GM12878 (cell line): ENCODE measurements around the gene KRTAP4-6. TPM values are rescaled to one million over a fixed set of nuclear protein-coding genes. Genes with fewer than 3 reads are reported as not detected.
"Not testable (repeated sequence)": the region's sequence is repeated elsewhere in the genome, so short reads cannot be mapped to it uniquely, and the experiment has no call there.

Experiments used
- ATAC-seq: fragments of 200-7000 bp; cut with Tn5 transposase; 3 replicates; pipeline ENCODE4 v1.9.1; 2020; ENCODE audit warnings: mild to moderate bottlenecking, moderate library complexity
- BruUV-seq: library from RNA; stranded (reverse); fragments of 400-500 nt; replicated peaks from 2 replicates; lab custom pipeline; 2021; lab: Mats Ljungman, UMichigan
- CTCF ChIA-PET: fragments of 300-600 bp; sonication (Branson Sonifier 250); formaldehyde crosslinking; extraction: SDS; loops from one replicate; lab custom pipeline; 2021; ENCODE audit warnings: inconsistent platforms; lab: Yijun Ruan, JAX
- POLR2A ChIA-PET: fragments of 350-600 bp; formaldehyde crosslinking; extraction: SDS; loops from one replicate; lab custom pipeline; 2021; ENCODE audit warnings: inconsistent platforms; lab: Charles Lee
- RAD21 ChIA-PET: fragments of 300-600 bp; sonication (Branson Sonifier 250); formaldehyde crosslinking; loops from one replicate; lab custom pipeline; 2023; ENCODE audit warnings: antibody characterized with exemption; ENCODE audit not compliant: unreplicated experiment; lab: Charles Lee
- SMC1A ChIA-PET: fragments of 300-600 bp; sonication (Branson Sonifier 250); formaldehyde crosslinking; loops from one replicate; lab custom pipeline; 2023; ENCODE audit not compliant: unreplicated experiment, uncharacterized antibody; lab: Charles Lee
- DNase-seq: peaks from one replicate; pipeline ENCODE4 v3.0.0-alpha.2; 2011; ENCODE audit warnings: low read depth, low spot score
- FAIRE-seq: peaks from 3 replicates; lab custom pipeline; 2011; peaks lifted over from hg19 to GRCh38; lab: Jason Lieb, UNC
- H2AFZ ChIP-seq: 2 replicates; pipeline ENCODE4 v1.6.0; 2011; ENCODE audit warnings: low read depth, low read length, control low read depth; ENCODE audit not compliant: control insufficient read depth
- H3K27ac ChIP-seq: 2 replicates; pipeline ENCODE4 v1.5.1; 2011; ENCODE audit warnings: control low read depth; ENCODE audit not compliant: control insufficient read depth, insufficient read depth
- H3K27me3 ChIP-seq, 2 experiments: replicated peaks in 1 of 2; 2 replicates each; pipeline versions ENCODE4 v1.6.0 to v1.6.1; 2011; ENCODE audit warnings: low read length in 1 of 2; ENCODE audit not compliant: control insufficient read depth in 2 of 2, insufficient read depth in 2 of 2
- H3K36me3 ChIP-seq, 2 experiments: 2 replicates each; pipeline ENCODE4 v1.5.1; 2011; ENCODE audit warnings: low read length in 1 of 2; ENCODE audit not compliant: control insufficient read depth in 2 of 2, insufficient read depth in 2 of 2
- H3K4me1 ChIP-seq: 2 replicates; pipeline ENCODE4 v1.6.1; 2011; ENCODE audit warnings: mild to moderate bottlenecking, low read length, moderate library complexity, mixed read lengths; ENCODE audit not compliant: control insufficient read depth, insufficient read depth
- H3K4me2 ChIP-seq: 2 replicates; pipeline ENCODE4 v1.6.0; 2011; ENCODE audit warnings: control low read depth; ENCODE audit not compliant: control insufficient read depth, insufficient read depth
- H3K4me3 ChIP-seq: fragments of 200-600 bp; sonication (generic); 2 replicates; pipeline ENCODE4 v1.5.1; 2016
- H3K79me2 ChIP-seq: 2 replicates; pipeline ENCODE4 v1.6.0; 2011; ENCODE audit warnings: low read length; ENCODE audit not compliant: control insufficient read depth, insufficient read depth
- H3K9ac ChIP-seq: 2 replicates; pipeline ENCODE4 v1.8.0; 2011; ENCODE audit warnings: low read length, control low read depth, mixed read lengths; ENCODE audit not compliant: control insufficient read depth, insufficient read depth
- H3K9me3 ChIP-seq: replicated peaks from 3 replicates; pipeline ENCODE4 v1.5.1; 2011; ENCODE audit warnings: mild to moderate bottlenecking, low read length; ENCODE audit not compliant: control insufficient read depth, insufficient read depth
- H4K20me1 ChIP-seq: 2 replicates; pipeline ENCODE4 v1.6.0; 2011; ENCODE audit not compliant: control insufficient read depth, insufficient read depth
- BHLHE40 ChIP-seq, 2 experiments: fragments of 450-650 bp in 1 of 2; IDR thresholded peaks; 2 replicates each; pipeline ENCODE4 v1.6.1; 2011 to 2017; ENCODE audit warnings: low read depth in 2 of 2, borderline replicate concordance in 1 of 2, improper control_type of control experiment in 1 of 2, low read length in 1 of 2, mild to moderate bottlenecking in 1 of 2
- ETV6 ChIP-seq, 2 experiments: fragments of 450-650 bp in 1 of 2; IDR thresholded peaks in 1 of 2; conservative IDR thresholded peaks in 1 of 2; 2 replicates each; pipeline ENCODE4 v1.6.1; 2014; ENCODE audit warnings: antibody characterized with exemption in 1 of 2, borderline replicate concordance in 1 of 2, low read depth in 1 of 2, mild to moderate bottlenecking in 1 of 2, moderate library complexity in 1 of 2
- EZH2 ChIP-seq: IDR thresholded peaks from 2 replicates; pipeline ENCODE4 v1.6.1; 2012; ENCODE audit warnings: low read depth, mild to moderate bottlenecking, control low read depth, inconsistent platforms, low read length, borderline replicate concordance; ENCODE audit not compliant: control insufficient read depth
- IRF4 ChIP-seq: IDR thresholded peaks from 2 replicates; pipeline ENCODE4 v1.6.1; 2011; ENCODE audit warnings: low read depth, low read length
- POU2F2 ChIP-seq: IDR thresholded peaks from 3 replicates; pipeline ENCODE4 v1.6.1; 2011; ENCODE audit warnings: low read depth, mild to moderate bottlenecking, low read length, borderline replicate concordance
- SP1 ChIP-seq: IDR thresholded peaks from one replicate; pipeline ENCODE4 v1.6.1; 2011; ENCODE audit warnings: low read depth, low read length
- SPI1 ChIP-seq: IDR thresholded peaks from 2 replicates; pipeline ENCODE4 v1.6.1; 2011; ENCODE audit warnings: low read depth, mild to moderate bottlenecking, low read length, moderate library complexity, borderline replicate concordance; ENCODE audit not compliant: insufficient read depth
- SREBF2 ChIP-seq: IDR thresholded peaks from 2 replicates; pipeline ENCODE4 v1.6.1; 2012; ENCODE audit warnings: mild to moderate bottlenecking, low read length
- ZNF24 ChIP-seq: fragments of 450-650 bp; IDR thresholded peaks from 2 replicates; pipeline ENCODE4 v1.6.1; 2017; ENCODE audit warnings: antibody characterized with exemption, mild to moderate bottlenecking
- WGBS: methylation state at CpG from one replicate; pipeline ENCODE4 v1.1.6; 2016; ENCODE audit warnings: low lambda C conversion rate; ENCODE audit not compliant: insufficient replicate concordance, insufficient coverage; ENCODE audit errors: missing lambda C conversion rate; 5-methylcytosine and 5-hydroxymethylcytosine counted together
- in situ Hi-C: fragments of 300-500 bp; cut with MboI; formaldehyde crosslinking; loops from 9 replicates; pipeline ENCODE4 v1.14.3; 2018; ENCODE audit warnings: mixed read lengths
- intact Hi-C: fragments of 100-400 bp; cut with micrococcal nuclease; formaldehyde crosslinking; loops from one replicate; pipeline ENCODE4 v1.14.2; 2022; ENCODE audit not compliant: unreplicated experiment
- polyA plus RNA-seq, 11 experiments: library from polyadenylated mRNA; depleted of rRNA in 4 of 11; unstranded in 6 of 11; stranded (reverse) in 5 of 11; fragments of >200 nt; fragmentation: Nextera tagmentation in 4 of 11; fragmentation: Illumina TruSeq in 1 of 11; extraction: Ambion mirVana in 4 of 11; extraction: Trizol in 1 of 11; gene quantifications; 1 replicate in 1 of 11; 2 replicates in 10 of 11; pipeline versions ENCODE4 v1.2.1 to v1.2.3, GENCODE V29; 2011 to 2016; ENCODE audit warnings: inconsistent platforms in 2 of 11, missing spikeins in 2 of 11, low read depth in 1 of 11
- total RNA-seq, 4 experiments: library from RNA; depleted of rRNA in 3 of 4; stranded (reverse); fragments of >200 nt in 3 of 4; fragmentation: Illumina TruSeq in 1 of 4; extraction: Trizol in 1 of 4; gene quantifications; 2 replicates each; pipeline versions ENCODE4 v1.2.1 to v1.2.3, GENCODE V29; 2013 to 2021
- TF ChIP-seq, protein P1 (sequence below): IDR thresholded peaks from 2 replicates; pipeline ENCODE4 v1.6.1; 2012; ENCODE audit warnings: low read depth, low read length, improper control_type of control experiment

KRTAP4-6 gene
- total and polyA plus RNA-seq, 10 of the 15 experiments (the other 5 are each of a cell fraction or from before 2014, with no cell fraction given) = not detected

DNA sequence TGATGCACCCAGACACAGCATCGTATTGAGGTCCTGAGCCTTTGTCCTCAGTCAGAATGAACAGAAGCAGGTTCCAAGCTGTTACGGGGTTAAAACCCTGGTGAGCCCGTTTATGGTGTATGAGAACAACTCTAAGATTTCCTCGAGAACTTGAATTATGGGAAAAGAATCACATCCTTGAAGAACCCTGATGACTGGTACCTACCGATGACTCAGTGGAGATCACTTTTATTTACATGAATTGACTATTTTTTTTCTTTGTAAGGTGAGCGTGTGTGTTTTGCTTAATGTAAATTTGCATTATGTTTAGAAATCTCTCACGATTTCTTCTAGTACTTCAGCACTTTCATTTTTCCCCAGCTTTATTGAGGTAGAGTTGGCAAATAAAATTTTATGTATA is 23.5 kb upstream of the KRTAP4-6 start:
- FAIRE-seq = no peak
- BruUV-seq = no TSS peak
- H2AFZ ChIP-seq = no peak overlapping the region
- no peaks in the 10 kb centered on the region for H3K79me2 ChIP-seq
- ChIA-PET POLR2A (no interaction called here), SMC1A (no interaction called here), RAD21 (no interaction called here), CTCF (no interaction called here)
- ATAC-seq = no peak
- in situ Hi-C loops (no loop called here), intact Hi-C loops (no loop called here)
- H3K27me3 ChIP-seq = no peaks in the 10 kb centered on the region; a peak in 3 of 4 replicates
- no peaks in the 10 kb centered on the region for H3K4me1 ChIP-seq
- TF ChIP-seq SP1 (no peak), ETV6 (conservative IDR thresholded peaks at IDR 0.05 in 1 of 2, IDR thresholded peaks at IDR 0.05 in 1 of 2; ENCODE audit: borderline replicate concordance in 1 of 2, low read depth in 1 of 2) (no peak), EZH2 (no peak), ZNF24 (no peak), POU2F2 (no peak), SPI1 (no peak), SREBF2 (no peak), BHLHE40 (IDR thresholded peaks at IDR 0.05; ENCODE audit: borderline replicate concordance in 1 of 2, low read depth in 2 of 2, low read length in 1 of 2) (no peak)
- H4K20me1 ChIP-seq = no peaks in the 10 kb centered on the region
- no peak overlapping the region for H3K27ac ChIP-seq
- no peaks in the 10 kb centered on the region for H3K9me3 ChIP-seq
- no peak overlapping the region for H3K9ac ChIP-seq
- 33% methylated on average over 7 of the region's 7 CpGs for WGBS
- DNase-seq = no peak
- H3K4me2 ChIP-seq = no peak overlapping the region
- no peak overlapping the region for H3K4me3 ChIP-seq
- H3K36me3 ChIP-seq = no peaks in the 10 kb centered on the region

DNA sequence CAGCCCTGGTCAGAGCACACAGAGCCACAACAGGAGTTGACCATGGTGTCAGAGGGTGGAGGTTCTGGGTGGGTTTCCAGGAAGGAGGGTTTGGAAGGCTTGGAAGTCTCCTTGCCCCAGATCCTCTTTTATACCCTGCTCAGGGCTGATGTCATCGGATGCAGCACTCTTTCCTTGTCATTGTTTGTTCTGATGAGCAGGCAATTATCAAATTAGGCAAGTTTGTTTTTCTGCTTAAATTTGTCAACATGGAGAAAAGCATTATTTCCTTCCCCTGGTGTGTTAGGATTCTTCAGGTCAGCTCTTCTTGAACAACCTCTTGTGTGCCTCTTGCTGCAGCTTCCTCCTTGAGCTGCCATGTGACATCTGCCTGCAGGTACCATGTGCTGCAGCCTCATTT is 20.3 kb upstream of the KRTAP4-6 start, which contains the start of gene KRTAP4-4:
KRTAP4-4 (minus strand) TSS at position 101 of the 400 bp plus-strand sequence; CDS start at position 44, 57 bp downstream.
- Histone ChIP-seq H3K9ac (no peak within 1 kb of the TSS), H4K20me1 (no peaks in the 10 kb centered on the region), H3K4me2 (no peak within 1 kb of the TSS), H3K79me2 (no peaks in the 10 kb centered on the region), H2AFZ (no peak within 1 kb of the TSS), H3K27ac (no peak within 1 kb of the TSS), H3K9me3 (no peaks in the 10 kb centered on the region), H3K4me1 (no peaks in the 10 kb centered on the region), H3K4me3 (no peak within 1 kb of the TSS), H3K36me3 (no peaks in the 10 kb centered on the region), H3K27me3 (no peaks in the 10 kb centered on the region; a peak in 3 of 4 replicates)
- ChIA-PET CTCF (no interaction called here), RAD21 (no interaction called here), SMC1A (no interaction called here), POLR2A (no interaction called here)
- BruUV-seq = no TSS peak
- TF ChIP-seq IRF4 = no peak
- TF ChIP-seq, protein P1, sequence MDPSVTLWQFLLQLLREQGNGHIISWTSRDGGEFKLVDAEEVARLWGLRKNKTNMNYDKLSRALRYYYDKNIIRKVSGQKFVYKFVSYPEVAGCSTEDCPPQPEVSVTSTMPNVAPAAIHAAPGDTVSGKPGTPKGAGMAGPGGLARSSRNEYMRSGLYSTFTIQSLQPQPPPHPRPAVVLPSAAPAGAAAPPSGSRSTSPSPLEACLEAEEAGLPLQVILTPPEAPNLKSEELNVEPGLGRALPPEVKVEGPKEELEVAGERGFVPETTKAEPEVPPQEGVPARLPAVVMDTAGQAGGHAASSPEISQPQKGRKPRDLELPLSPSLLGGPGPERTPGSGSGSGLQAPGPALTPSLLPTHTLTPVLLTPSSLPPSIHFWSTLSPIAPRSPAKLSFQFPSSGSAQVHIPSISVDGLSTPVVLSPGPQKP = no peak
- in situ Hi-C loops = no loop called here
- no peak for DNase-seq
- no peak for ATAC-seq
- FAIRE-seq = no peak
- 0% methylated on average over 1 of the region's 1 CpG for WGBS
- intact Hi-C loops = no loop called here

DNA sequence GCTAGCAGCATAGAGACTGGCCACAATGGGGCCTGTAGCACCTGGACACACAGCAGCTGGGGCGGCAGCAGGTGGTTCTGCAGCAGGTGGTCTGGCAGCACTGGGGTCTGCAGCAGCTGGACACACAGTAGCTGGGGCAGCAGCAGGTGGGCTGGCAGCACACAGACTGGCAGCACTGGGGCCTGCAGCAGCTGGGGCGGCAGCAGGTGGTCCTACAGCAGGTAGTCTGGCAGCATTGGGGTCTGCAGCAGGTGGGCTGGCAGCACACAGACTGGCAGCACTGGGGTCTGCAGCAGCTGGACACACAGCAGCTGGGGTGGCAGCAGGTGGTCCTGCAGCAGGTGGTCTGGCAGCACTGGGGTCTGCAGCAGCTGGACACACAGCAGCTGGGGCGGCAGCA is 19.8 kb upstream of the KRTAP4-6 start:
- H3K4me1 ChIP-seq, H2AFZ ChIP-seq, H3K9ac ChIP-seq, in situ Hi-C loops, H3K79me2 ChIP-seq, H3K4me3 ChIP-seq, SMC1A ChIA-PET, FAIRE-seq, H3K27ac ChIP-seq, H3K27me3 ChIP-seq, intact Hi-C loops, H3K9me3 ChIP-seq, POLR2A ChIA-PET, CTCF ChIA-PET, H3K36me3 ChIP-seq, ATAC-seq, BruUV-seq, H3K4me2 ChIP-seq, DNase-seq, RAD21 ChIA-PET, H4K20me1 ChIP-seq: not testable (repeated sequence)
- 11% methylated on average over 3 of the region's 3 CpGs for WGBS
